Measurements from ENCODE around the gene EFNA2.
A peak's percentile ranks its signal among the peaks of the same experiment; 100 is the strongest.
"Not testable (repeated sequence)": the region's sequence is repeated elsewhere in the genome, so short reads cannot be mapped to it uniquely, and the experiment has no call there.

The EFNA2 gene

GRCh38 chr19:1321539-1321938 lies 35.9 kb downstream of the EFNA2 start:
- no peak for DNase-seq (ENCODE audit: low spot score)
- no peak for TF ChIP-seq CTCF (IDR thresholded peaks at IDR 0.05; ENCODE audit: extremely low read depth, missing control alignments)

- TF ChIP-seq CTCF (IDR thresholded peaks at IDR 0.05; ENCODE audit: extremely low read depth, missing control alignments): no peak
- no peak for DNase-seq (ENCODE audit: low spot score)
Measured at GRCh38 chr19:1322198-1322981, 36.7 kb downstream of the EFNA2 start.

- no peak for DNase-seq (ENCODE audit: low spot score)
- no peak for TF ChIP-seq CTCF (IDR thresholded peaks at IDR 0.05; ENCODE audit: extremely low read depth, missing control alignments)
Measured at GRCh38 chr19:1324249-1324805, 38.7 kb downstream of the EFNA2 start.

- TF ChIP-seq CTCF (IDR thresholded peaks at IDR 0.05; ENCODE audit: extremely low read depth, missing control alignments): no peak
- DNase-seq (ENCODE audit: low spot score): peak; percentile 59
Measured at GRCh38 chr19:1324806-1325567, 39.3 kb downstream of the EFNA2 start.

- DNase-seq (ENCODE audit: low spot score): no peak
- TF ChIP-seq CTCF (IDR thresholded peaks at IDR 0.05; ENCODE audit: extremely low read depth, missing control alignments): no peak
Measured at GRCh38 chr19:1325568-1326294, 40.1 kb downstream of the EFNA2 start.

- TF ChIP-seq CTCF (IDR thresholded peaks at IDR 0.05; ENCODE audit: extremely low read depth, missing control alignments): no peak
- DNase-seq (ENCODE audit: low spot score): peak; percentile 50
Measured at GRCh38 chr19:1327125-1327524, 41.5 kb downstream of the EFNA2 start.

- not testable (repeated sequence) for DNase-seq (ENCODE audit: low spot score)
Measured at GRCh38 chr19:1332208-1332607, 46.5 kb downstream of the EFNA2 start.
